Measurements from ENCODE around the gene SCAF4.
A peak's percentile ranks its signal among the peaks of the same experiment; 100 is the strongest.

The SCAF4 gene

DNA sequence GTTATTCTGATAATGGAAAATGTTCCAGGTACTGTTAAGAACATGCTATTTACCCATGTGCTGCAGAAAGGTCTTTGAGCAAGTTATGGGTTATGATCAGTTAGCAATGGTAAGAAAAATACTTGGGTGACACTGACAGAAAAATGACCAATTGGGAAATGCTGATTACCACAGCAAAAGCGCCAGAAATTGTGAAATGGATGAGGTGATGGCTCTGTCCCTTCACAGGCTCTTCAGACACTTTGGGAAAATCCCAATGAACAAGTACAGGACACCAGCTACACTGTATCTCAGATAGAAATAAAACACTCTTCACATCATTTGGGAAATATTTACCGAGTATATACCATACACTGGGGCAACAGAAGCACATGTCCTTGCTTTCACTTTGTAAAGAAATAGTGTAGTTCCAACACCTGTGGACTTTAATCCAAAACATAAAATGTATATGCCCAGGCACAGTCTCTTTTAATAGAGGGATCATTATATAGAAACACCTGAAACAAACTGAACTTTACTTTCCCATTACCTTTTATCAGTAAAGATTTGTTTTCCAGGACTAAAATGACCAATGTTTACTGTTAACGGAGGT is 58.5 kb downstream of the SCAF4 start:
- H3K27ac Mint-ChIP-seq, result no peak overlapping the region
- H3K27me3 Mint-ChIP-seq (ENCODE audit: low read depth, poor library complexity), result no peaks in the 10 kb centered on the region
- no peaks in the 10 kb centered on the region for H3K9me3 Mint-ChIP-seq
- H3K4me1 Mint-ChIP-seq, result peaks cover 29% of the 10 kb centered on the region
- peaks cover 20% of the 10 kb centered on the region for H3K36me3 Mint-ChIP-seq (ENCODE audit: low read depth)
- no peak overlapping the region for H3K4me3 Mint-ChIP-seq
- TF ChIP-seq CTCF (IDR thresholded peaks at IDR 0.05), result no peak
- no peak for DNase-seq

GRCh38 chr21:31671931-31672330 is 60.0 kb downstream of the SCAF4 start:
- no peaks in the 10 kb centered on the region for H3K9me3 Mint-ChIP-seq
- H3K4me3 Mint-ChIP-seq, result no peak overlapping the region
- no peak for TF ChIP-seq CTCF (IDR thresholded peaks at IDR 0.05)
- peak; percentile 12 for DNase-seq
- H3K27ac Mint-ChIP-seq, result peak overlapping the region; percentile 96
- peaks cover 34% of the 10 kb centered on the region for H3K36me3 Mint-ChIP-seq (ENCODE audit: low read depth)
- H3K27me3 Mint-ChIP-seq (ENCODE audit: low read depth, poor library complexity), result no peaks in the 10 kb centered on the region
- H3K4me1 Mint-ChIP-seq, result peaks cover 42% of the 10 kb centered on the region

- Mint-ChIP-seq H3K36me3 (ENCODE audit: low read depth) (peaks cover 41% of the 10 kb centered on the region), H3K27ac (peak overlapping the region; percentile 96), H3K4me3 (no peak overlapping the region), H3K4me1 (peaks cover 49% of the 10 kb centered on the region), H3K27me3 (ENCODE audit: low read depth, poor library complexity) (no peaks in the 10 kb centered on the region), H3K9me3 (no peaks in the 10 kb centered on the region)
- no peak for DNase-seq
- no peak for TF ChIP-seq CTCF (IDR thresholded peaks at IDR 0.05)
These were observed 60.7 kb downstream of the SCAF4 start for GRCh38 chr21:31671146-31671716.

DNA sequence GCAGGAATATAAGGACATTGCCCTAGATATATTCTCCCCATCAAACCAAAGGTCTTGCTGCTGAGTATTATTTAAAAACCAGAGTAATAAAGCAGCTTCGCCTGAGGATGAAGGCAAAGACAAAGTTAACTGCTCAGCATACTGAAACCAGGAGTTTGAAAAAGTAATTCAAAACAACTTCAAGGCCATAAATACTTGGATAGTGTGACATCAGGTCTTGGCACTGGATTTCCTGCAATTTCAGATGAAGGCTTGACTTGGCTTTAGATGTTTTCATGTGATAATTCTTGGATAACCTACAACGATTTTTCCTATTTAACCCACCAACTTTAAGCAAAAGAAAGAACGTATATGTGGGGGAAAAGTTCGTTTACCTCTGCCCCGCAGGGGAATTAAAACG is 61.8 kb downstream of the SCAF4 start:
- peak overlapping the region; percentile 86 for H3K27ac Mint-ChIP-seq
- peaks cover 49% of the 10 kb centered on the region for H3K36me3 Mint-ChIP-seq (ENCODE audit: low read depth)
- no peaks in the 10 kb centered on the region for H3K27me3 Mint-ChIP-seq (ENCODE audit: low read depth, poor library complexity)
- no peak for TF ChIP-seq CTCF (IDR thresholded peaks at IDR 0.05)
- no peak overlapping the region for H3K4me3 Mint-ChIP-seq
- peaks cover 57% of the 10 kb centered on the region for H3K4me1 Mint-ChIP-seq
- no peaks in the 10 kb centered on the region for H3K9me3 Mint-ChIP-seq
- no peak for DNase-seq

DNA sequence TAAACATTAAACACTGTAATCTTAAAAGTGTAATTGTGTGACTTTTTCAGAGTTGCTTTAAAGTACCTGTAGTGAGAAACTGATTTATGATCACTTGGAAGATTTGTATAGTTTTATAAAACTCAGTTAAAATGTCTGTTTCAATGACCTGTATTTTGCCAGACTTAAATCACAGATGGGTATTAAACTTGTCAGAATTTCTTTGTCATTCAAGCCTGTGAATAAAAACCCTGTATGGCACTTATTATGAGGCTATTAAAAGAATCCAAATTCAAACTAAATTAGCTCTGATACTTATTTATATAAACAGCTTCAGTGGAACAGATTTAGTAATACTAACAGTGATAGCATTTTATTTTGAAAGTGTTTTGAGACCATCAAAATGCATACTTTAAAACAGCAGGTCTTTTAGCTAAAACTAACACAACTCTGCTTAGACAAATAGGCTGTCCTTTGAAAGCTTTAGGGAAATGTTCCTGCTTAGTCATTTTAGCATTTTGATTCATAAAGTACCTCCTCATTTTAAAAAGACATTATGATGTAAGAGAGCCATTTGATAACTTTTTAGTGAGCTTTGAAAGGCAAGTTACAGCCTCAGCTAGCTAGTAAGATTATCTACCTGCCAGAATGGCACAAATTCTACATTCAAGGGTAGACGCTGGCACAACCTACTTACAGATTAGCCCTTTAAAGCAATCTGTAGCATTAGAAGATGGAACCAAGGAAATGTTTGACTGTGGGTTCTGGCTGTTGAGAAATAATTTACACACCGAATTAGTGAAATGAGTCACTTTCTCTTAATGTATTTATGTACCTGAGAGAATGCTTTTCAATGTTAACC is 63.0 kb downstream of the SCAF4 start:
- Mint-ChIP-seq H3K36me3 (ENCODE audit: low read depth) (peaks cover 55% of the 10 kb centered on the region), H3K27ac (peak overlapping the region; percentile 79)
- TF ChIP-seq CTCF (IDR thresholded peaks at IDR 0.05), result no peak

More for the DNA sequence above, 63.0 kb downstream of the SCAF4 start:
- DNase-seq, result no peak
- H3K27me3 Mint-ChIP-seq (ENCODE audit: low read depth, poor library complexity), result no peaks in the 10 kb centered on the region
- no peaks in the 10 kb centered on the region for H3K9me3 Mint-ChIP-seq
- H3K4me1 Mint-ChIP-seq, result peaks cover 68% of the 10 kb centered on the region
- no peak overlapping the region for H3K4me3 Mint-ChIP-seq
